GM12891 (cell line): Measurements from ENCODE around the gene PDXP.

Source experiments
- POLR2A ChIP-seq: IDR thresholded peaks from 2 replicates; pipeline ENCODE4 v1.6.1; 2011; ENCODE audit warnings: low read depth, low read length, control low read depth
- POLR2AphosphoS5 ChIP-seq: IDR thresholded peaks from 2 replicates; pipeline ENCODE4 v1.6.1; 2011; ENCODE audit warnings: low read depth, low read length, control low read depth
- POU2F2 ChIP-seq: IDR thresholded peaks from 2 replicates; pipeline ENCODE4 v1.6.1; 2011; ENCODE audit warnings: low read depth, mild to moderate bottlenecking, control low read depth, low read length, moderate library complexity
- SPI1 ChIP-seq: IDR thresholded peaks from 2 replicates; pipeline ENCODE4 v1.6.1; 2011; ENCODE audit warnings: low read depth, low read length, control low read depth
- TAF1 ChIP-seq: IDR thresholded peaks from 2 replicates; pipeline ENCODE4 v1.6.1; 2011; ENCODE audit warnings: low read depth, low read length, control low read depth

DNA sequence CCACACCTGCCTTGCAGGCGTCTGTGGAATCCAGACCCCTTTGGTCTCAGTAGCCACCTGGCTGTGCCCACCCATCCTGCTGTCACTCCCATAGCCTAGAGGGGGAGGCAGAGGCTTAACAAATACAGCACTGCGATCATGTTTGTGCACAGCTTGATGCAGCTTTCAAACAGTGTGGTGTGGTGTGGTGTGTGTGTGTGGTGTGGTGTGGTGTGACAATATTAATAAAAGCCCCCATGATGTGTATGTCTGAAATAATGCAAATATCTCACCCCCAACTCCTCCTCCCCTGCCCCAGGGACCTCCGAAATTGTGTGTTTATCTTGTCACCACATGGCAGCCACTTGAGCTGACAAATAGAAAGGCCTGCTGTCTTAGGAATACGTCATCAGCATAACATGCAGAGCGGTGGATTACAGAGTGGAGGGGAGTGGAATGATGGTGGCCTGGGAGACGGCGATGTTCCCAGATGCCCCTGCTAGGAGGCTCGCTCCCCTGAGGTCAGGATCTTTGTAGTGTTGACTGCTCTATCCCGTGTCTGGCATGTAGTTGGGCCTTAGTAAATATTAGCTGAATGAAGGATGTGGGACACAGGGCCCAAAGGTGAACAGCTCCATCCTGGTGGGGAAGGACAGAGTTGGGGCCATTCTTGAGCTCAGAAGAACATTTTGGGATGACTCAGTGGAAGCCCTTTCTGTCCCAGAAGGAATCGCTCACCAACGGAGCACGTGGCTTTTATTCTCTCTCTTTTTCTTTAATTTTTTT is 2.8 kb downstream of the PDXP start:
- no peak for TF ChIP-seq SPI1
- no peak for TF ChIP-seq POLR2A
- no peak for TF ChIP-seq TAF1
- TF ChIP-seq POLR2AphosphoS5 = no peak
- no peak for TF ChIP-seq POU2F2
